ENCODE measurements around the gene LSS. TPM values are rescaled to one million over a fixed set of nuclear protein-coding genes. Genes with fewer than 3 reads are reported as not detected.

The LSS gene
- total and polyA plus RNA-seq, 4 donors, result 27.6 to 194 (median 89.3) TPM

DNA sequence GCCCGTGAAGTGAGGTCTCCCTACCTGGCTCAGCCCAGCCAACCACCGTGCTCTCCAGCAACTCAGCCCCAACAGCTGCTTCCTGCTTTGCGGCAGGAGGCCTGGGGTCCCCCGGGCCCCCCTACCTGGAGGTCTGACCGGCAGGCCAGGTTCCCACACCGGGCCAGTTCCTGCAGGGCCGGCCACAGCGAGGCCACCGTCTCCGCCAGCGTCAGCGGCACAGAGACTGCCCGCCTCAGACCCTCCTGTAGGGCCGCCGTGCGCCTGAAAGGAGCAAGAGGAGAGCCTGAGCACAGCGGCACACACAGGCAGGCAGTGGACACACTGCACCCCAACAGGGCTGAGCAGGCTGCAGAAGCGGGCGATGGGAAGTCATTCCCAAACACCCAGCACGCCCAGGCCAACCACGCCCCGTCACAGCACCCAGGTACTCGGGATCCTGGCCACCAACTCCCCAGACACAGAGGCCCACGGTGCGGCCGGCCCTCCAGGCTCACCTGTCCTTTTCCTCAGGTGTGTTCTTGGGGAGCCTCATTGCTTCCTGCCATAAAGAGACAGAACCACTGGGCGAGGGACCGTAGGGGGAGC is 90.1 kb downstream of the LSS start:
- H3K36me3 ChIP-seq (ENCODE audit: control insufficient read depth in 4 of 4, insufficient read depth in 3 of 4, low read depth in 1 of 4, low read length in 3 of 4), result peaks cover 4 to 29% (median 12%) of the 10 kb centered on the region in 4 donors
- WGBS, result 94% methylated on average over 28 of the region's 28 CpGs
- H3K27me3 ChIP-seq (ENCODE audit: control insufficient read depth in 4 of 4, insufficient read depth in 4 of 4, low read length in 3 of 4), result no peaks in the 10 kb centered on the region
- no peak for DNase-seq (ENCODE audit: low spot score)
- no peak for TF ChIP-seq JUND (IDR thresholded peaks at IDR 0.05)
- TF ChIP-seq, protein P1, sequence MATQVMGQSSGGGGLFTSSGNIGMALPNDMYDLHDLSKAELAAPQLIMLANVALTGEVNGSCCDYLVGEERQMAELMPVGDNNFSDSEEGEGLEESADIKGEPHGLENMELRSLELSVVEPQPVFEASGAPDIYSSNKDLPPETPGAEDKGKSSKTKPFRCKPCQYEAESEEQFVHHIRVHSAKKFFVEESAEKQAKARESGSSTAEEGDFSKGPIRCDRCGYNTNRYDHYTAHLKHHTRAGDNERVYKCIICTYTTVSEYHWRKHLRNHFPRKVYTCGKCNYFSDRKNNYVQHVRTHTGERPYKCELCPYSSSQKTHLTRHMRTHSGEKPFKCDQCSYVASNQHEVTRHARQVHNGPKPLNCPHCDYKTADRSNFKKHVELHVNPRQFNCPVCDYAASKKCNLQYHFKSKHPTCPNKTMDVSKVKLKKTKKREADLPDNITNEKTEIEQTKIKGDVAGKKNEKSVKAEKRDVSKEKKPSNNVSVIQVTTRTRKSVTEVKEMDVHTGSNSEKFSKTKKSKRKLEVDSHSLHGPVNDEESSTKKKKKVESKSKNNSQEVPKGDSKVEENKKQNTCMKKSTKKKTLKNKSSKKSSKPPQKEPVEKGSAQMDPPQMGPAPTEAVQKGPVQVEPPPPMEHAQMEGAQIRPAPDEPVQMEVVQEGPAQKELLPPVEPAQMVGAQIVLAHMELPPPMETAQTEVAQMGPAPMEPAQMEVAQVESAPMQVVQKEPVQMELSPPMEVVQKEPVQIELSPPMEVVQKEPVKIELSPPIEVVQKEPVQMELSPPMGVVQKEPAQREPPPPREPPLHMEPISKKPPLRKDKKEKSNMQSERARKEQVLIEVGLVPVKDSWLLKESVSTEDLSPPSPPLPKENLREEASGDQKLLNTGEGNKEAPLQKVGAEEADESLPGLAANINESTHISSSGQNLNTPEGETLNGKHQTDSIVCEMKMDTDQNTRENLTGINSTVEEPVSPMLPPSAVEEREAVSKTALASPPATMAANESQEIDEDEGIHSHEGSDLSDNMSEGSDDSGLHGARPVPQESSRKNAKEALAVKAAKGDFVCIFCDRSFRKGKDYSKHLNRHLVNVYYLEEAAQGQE (IDR thresholded peaks at IDR 0.05), result no peak
- TF ChIP-seq FOXA2 (IDR thresholded peaks at IDR 0.05), result no peak
- TF ChIP-seq SP1 (IDR thresholded peaks at IDR 0.05), result no peak
- TF ChIP-seq GABPA (IDR thresholded peaks at IDR 0.05 in 1 of 2, conservative IDR thresholded peaks at IDR 0.05 in 1 of 2), result no peak
- TF ChIP-seq RXRA (IDR thresholded peaks at IDR 0.05), result no peak
- no peak for TF ChIP-seq TAF1 (conservative IDR thresholded peaks at IDR 0.05)
- TF ChIP-seq, protein P2, sequence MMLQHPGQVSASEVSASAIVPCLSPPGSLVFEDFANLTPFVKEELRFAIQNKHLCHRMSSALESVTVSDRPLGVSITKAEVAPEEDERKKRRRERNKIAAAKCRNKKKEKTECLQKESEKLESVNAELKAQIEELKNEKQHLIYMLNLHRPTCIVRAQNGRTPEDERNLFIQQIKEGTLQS (IDR thresholded peaks at IDR 0.05), result no peak
- TF ChIP-seq RAD21 (IDR thresholded peaks at IDR 0.05), result no peak
- TF ChIP-seq, protein P3, sequence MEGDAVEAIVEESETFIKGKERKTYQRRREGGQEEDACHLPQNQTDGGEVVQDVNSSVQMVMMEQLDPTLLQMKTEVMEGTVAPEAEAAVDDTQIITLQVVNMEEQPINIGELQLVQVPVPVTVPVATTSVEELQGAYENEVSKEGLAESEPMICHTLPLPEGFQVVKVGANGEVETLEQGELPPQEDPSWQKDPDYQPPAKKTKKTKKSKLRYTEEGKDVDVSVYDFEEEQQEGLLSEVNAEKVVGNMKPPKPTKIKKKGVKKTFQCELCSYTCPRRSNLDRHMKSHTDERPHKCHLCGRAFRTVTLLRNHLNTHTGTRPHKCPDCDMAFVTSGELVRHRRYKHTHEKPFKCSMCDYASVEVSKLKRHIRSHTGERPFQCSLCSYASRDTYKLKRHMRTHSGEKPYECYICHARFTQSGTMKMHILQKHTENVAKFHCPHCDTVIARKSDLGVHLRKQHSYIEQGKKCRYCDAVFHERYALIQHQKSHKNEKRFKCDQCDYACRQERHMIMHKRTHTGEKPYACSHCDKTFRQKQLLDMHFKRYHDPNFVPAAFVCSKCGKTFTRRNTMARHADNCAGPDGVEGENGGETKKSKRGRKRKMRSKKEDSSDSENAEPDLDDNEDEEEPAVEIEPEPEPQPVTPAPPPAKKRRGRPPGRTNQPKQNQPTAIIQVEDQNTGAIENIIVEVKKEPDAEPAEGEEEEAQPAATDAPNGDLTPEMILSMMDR (IDR thresholded peaks at IDR 0.05; ENCODE audit: low read depth, low read length, missing input control), result no peak
- TF ChIP-seq HNF4A (conservative IDR thresholded peaks at IDR 0.05), result no peak
- TF ChIP-seq, protein P4, sequence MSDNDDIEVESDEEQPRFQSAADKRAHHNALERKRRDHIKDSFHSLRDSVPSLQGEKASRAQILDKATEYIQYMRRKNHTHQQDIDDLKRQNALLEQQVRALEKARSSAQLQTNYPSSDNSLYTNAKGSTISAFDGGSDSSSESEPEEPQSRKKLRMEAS (IDR thresholded peaks at IDR 0.05), result no peak
- H3K9me3 ChIP-seq (ENCODE audit: control insufficient read depth in 4 of 4, low read length in 3 of 4), result no peaks in the 10 kb centered on the region
- no peaks in the 10 kb centered on the region for H3K4me1 ChIP-seq (ENCODE audit: control insufficient read depth in 4 of 4, insufficient read depth in 4 of 4, low read length in 3 of 4)
- no peak overlapping the region for H3K27ac ChIP-seq (ENCODE audit: low read depth in 1 of 2, low read length in 2 of 2)
- no peak overlapping the region for H3K9ac ChIP-seq (ENCODE audit: low read depth in 1 of 2, low read length in 2 of 2)
- H3K4me3 ChIP-seq (ENCODE audit: low read depth in 1 of 3, low read length in 3 of 3), result no peak overlapping the region

Other genes starting within 250 kb of the LSS start
- gene COL6A1, start 247.0 kb downstream of the LSS start, total RNA-seq, result 10 to 100 TPM; 34.9 to 36.5 TPM
- gene COL6A1, start 247.0 kb downstream of the LSS start, polyA plus RNA-seq, result 10 to 100 TPM; 16.9 to 82.0 TPM
- 10 to 100 TPM; 39.1 to 44.3 TPM for gene COL6A2, start 130.7 kb downstream of the LSS start, total RNA-seq
- gene COL6A2, start 130.7 kb downstream of the LSS start, polyA plus RNA-seq, result 10 to 100 TPM in 1 of 2 donors, 1 to 10 TPM in 1; 5.8 to 80.8 TPM
- gene FTCD, start 73.2 kb downstream of the LSS start, total RNA-seq, result 100 to 1,000 TPM; 168 to 178 TPM
- gene FTCD, start 73.2 kb downstream of the LSS start, polyA plus RNA-seq, result 100 to 1,000 TPM; 130 to 182 TPM
- gene SPATC1L, start 44.3 kb downstream of the LSS start, total RNA-seq, result 1 to 10 TPM in 1 of 2 donors, under 1 TPM in 1; 0.33 to 3.5 TPM
- gene SPATC1L, start 44.3 kb downstream of the LSS start, polyA plus RNA-seq, result 1 to 10 TPM in 1 of 2 donors, under 1 TPM in 1; 0.36 to 1.2 TPM
- 10 to 100 TPM; 44.9 to 58.1 TPM for gene MCM3AP, start 56.8 kb upstream of the LSS start, total RNA-seq
- 10 to 100 TPM; 15.5 to 22.1 TPM for gene MCM3AP, start 56.8 kb upstream of the LSS start, polyA plus RNA-seq
- gene YBEY, start 57.6 kb upstream of the LSS start, total RNA-seq, result 10 to 100 TPM in 1 of 2 donors, 1 to 10 TPM in 1; 6.3 to 11.3 TPM
- gene YBEY, start 57.6 kb upstream of the LSS start, polyA plus RNA-seq, result 10 to 100 TPM in 1 of 2 donors, 1 to 10 TPM in 1; 8.7 to 11.8 TPM
- gene C21orf58, start 95.1 kb upstream of the LSS start, total RNA-seq, result 10 to 100 TPM in 1 of 2 donors, under 1 TPM in 1; 0.75 to 17.7 TPM
- gene C21orf58, start 95.1 kb upstream of the LSS start, polyA plus RNA-seq, result under 1 TPM; 0.59 to 0.61 TPM
- 10 to 100 TPM; 22.5 to 36.8 TPM for gene PCNT, start 95.4 kb upstream of the LSS start, total RNA-seq
- 1 to 10 TPM; 6.7 to 7.9 TPM for gene PCNT, start 95.4 kb upstream of the LSS start, polyA plus RNA-seq
- 10 to 100 TPM in 1 of 2 donors, 1 to 10 TPM in 1; 9.6 to 21.7 TPM for gene DIP2A, start 230.1 kb upstream of the LSS start, total RNA-seq
- gene DIP2A, start 230.1 kb upstream of the LSS start, polyA plus RNA-seq, result 1 to 10 TPM; 3.8 to 5.3 TPM